SK-N-SH (cell line): Measurements from ENCODE around the gene TBX2. TPM values are rescaled to one million over a fixed set of nuclear protein-coding genes. Genes with fewer than 3 reads are reported as not detected.

Experiments used
- CTCF ChIA-PET: fragments of 300-600, 350-600 bp; formaldehyde crosslinking; extraction: SDS; loops from one replicate; lab custom pipeline; 2021; lab: Yijun Ruan, JAX
- POLR2A ChIA-PET: fragments of 350-600 bp; sonication (Branson Sonifier 250); formaldehyde crosslinking; extraction: SDS; loops from one replicate; lab custom pipeline; 2020; ENCODE audit warnings: antibody characterized with exemption, inconsistent platforms; lab: Yijun Ruan, JAX
- DNase-seq: peaks from one replicate; pipeline ENCODE4 v3.0.0; 2012
- H2AFZ ChIP-seq: fragments of 200-600 bp; sonication (generic); 2 replicates; pipeline ENCODE4 v1.8.1; 2016; ENCODE audit warnings: antibody characterized with exemption, mild to moderate bottlenecking, low read depth
- H3F3A ChIP-seq: fragments of 200-600 bp; sonication (generic); replicated peaks from 2 replicates; pipeline ENCODE3; 2016; ENCODE audit warnings: antibody characterized with exemption, mild to moderate bottlenecking; ENCODE audit not compliant: insufficient read depth
- H3K27ac ChIP-seq, 2 experiments: fragments of 200-500 bp in 1 of 2; fragments of 200-600 bp in 1 of 2; sonication (Bioruptor generic) in 1 of 2; sonication (generic), shearing (Covaris generic) in 1 of 2; 2 replicates each; pipeline versions ENCODE4 v1.5.1 to v1.6.1; 2014 to 2016; ENCODE audit warnings: low read depth in 2 of 2, inconsistent platforms in 1 of 2, low read length in 1 of 2, mild to moderate bottlenecking in 1 of 2, mixed read lengths in 1 of 2
- H3K27me3 ChIP-seq: fragments of 200-600 bp; sonication (generic), shearing (Covaris generic); 2 replicates; pipeline ENCODE4 v1.6.1; 2016; ENCODE audit warnings: mixed run types; ENCODE audit not compliant: insufficient read depth
- H3K36me3 ChIP-seq, 2 experiments: fragments of 200-500 bp in 1 of 2; fragments of 200-600 bp in 1 of 2; sonication (Bioruptor generic) in 1 of 2; sonication (generic) in 1 of 2; replicated peaks in 1 of 2; 2 replicates each; pipeline versions ENCODE3 to v1.5.1; 2014 to 2016; ENCODE audit warnings: low read length in 1 of 2, mild to moderate bottlenecking in 1 of 2; ENCODE audit not compliant: insufficient read depth in 2 of 2, control insufficient read depth in 1 of 2
- H3K4me1 ChIP-seq, 2 experiments: fragments of 200-500 bp in 1 of 2; fragments of 200-600 bp in 1 of 2; sonication (Bioruptor generic) in 1 of 2; sonication (generic), shearing (Covaris generic) in 1 of 2; 2 replicates each; pipeline versions ENCODE4 v1.5.1 to v1.6.1; 2014 to 2016; ENCODE audit warnings: low read depth in 1 of 2, low read length in 1 of 2, mixed run types in 1 of 2; ENCODE audit not compliant: insufficient read depth in 2 of 2, control insufficient read depth in 1 of 2
- H3K4me2 ChIP-seq: fragments of 200-600 bp; sonication (generic), shearing (Covaris generic); 2 replicates; pipeline ENCODE4 v1.6.1; 2017; ENCODE audit warnings: mixed run types
- H3K4me3 ChIP-seq, 2 experiments: fragments of 200-500 bp in 1 of 2; fragments of 200-600 bp in 1 of 2; sonication (Bioruptor generic) in 1 of 2; sonication (generic), shearing (Covaris generic) in 1 of 2; 2 replicates each; pipeline versions ENCODE4 v1.5.1 to v1.8.1; 2014 to 2016; ENCODE audit warnings: low read depth in 2 of 2, inconsistent platforms in 1 of 2, low read length in 1 of 2, mild to moderate bottlenecking in 1 of 2, mixed read lengths in 1 of 2, moderate library complexity in 1 of 2
- H3K79me2 ChIP-seq: fragments of 200-600 bp; sonication (generic); 2 replicates; pipeline ENCODE4 v1.8.1; 2017; ENCODE audit warnings: mild to moderate bottlenecking; ENCODE audit not compliant: insufficient read depth
- H3K9ac ChIP-seq: fragments of 200-600 bp; sonication (generic); 2 replicates; pipeline ENCODE4 v1.6.1; 2017; ENCODE audit warnings: mixed run types
- H3K9me2 ChIP-seq: fragments of 200-600 bp; sonication (generic); 2 replicates; pipeline ENCODE4 v1.6.1; 2017; ENCODE audit warnings: mixed run types
- H3K9me3 ChIP-seq: fragments of 200-600 bp; sonication (generic); 2 replicates; pipeline ENCODE4 v1.6.1; 2017; ENCODE audit warnings: mixed run types, mild to moderate bottlenecking, moderate library complexity
- H4K20me1 ChIP-seq: fragments of 200-600 bp; sonication (generic); 2 replicates; pipeline ENCODE4 v1.6.1; 2017; ENCODE audit warnings: mild to moderate bottlenecking, mixed run types; ENCODE audit not compliant: insufficient read depth
- EP300 ChIP-seq, 2 experiments: IDR thresholded peaks; 2 replicates each; pipeline versions ENCODE4 v1.4.0 to v1.6.1; 2012; ENCODE audit warnings: borderline replicate concordance in 1 of 2, low read depth in 1 of 2, low read length in 1 of 2
- EZH2phosphoT487 ChIP-seq: fragments of 200-600 bp; sonication (generic); IDR thresholded peaks from 2 replicates; pipeline ENCODE4 v1.6.1; 2017; ENCODE audit warnings: low read depth, mixed run types, mild to moderate bottlenecking, antibody characterized with exemption, moderate library complexity, borderline replicate concordance
- FOXJ3 ChIP-seq: sonication (generic); formaldehyde crosslinking; IDR thresholded peaks from 2 replicates; pipeline ENCODE4 v1.5.1; 2020; ENCODE audit warnings: mild to moderate bottlenecking, missing genetic modification reagents
- FOXM1 ChIP-seq: IDR thresholded peaks from 2 replicates; pipeline ENCODE4 v1.4.0; 2012; ENCODE audit warnings: low read depth, mild to moderate bottlenecking
- IRF3 ChIP-seq: fragments of 150-350 bp; IDR thresholded peaks from 2 replicates; pipeline ENCODE4 v1.6.1; 2016; ENCODE audit warnings: mild to moderate bottlenecking, low read depth, low read length
- MAX ChIP-seq: IDR thresholded peaks from 2 replicates; pipeline ENCODE4 v1.4.0; 2012; ENCODE audit warnings: low read depth
- MEF2A ChIP-seq: IDR thresholded peaks from 2 replicates; pipeline ENCODE4 v1.4.0; 2012; ENCODE audit warnings: low read depth, borderline replicate concordance
- NRF1 ChIP-seq: IDR thresholded peaks from 2 replicates; pipeline ENCODE4 v1.6.1; 2012; ENCODE audit warnings: low read depth, mild to moderate bottlenecking, low read length
- RCOR1 ChIP-seq: fragments of 150-350 bp; IDR thresholded peaks from 2 replicates; pipeline ENCODE4 v1.6.1; 2017; ENCODE audit warnings: antibody characterized with exemption, low read length
- RFX5 ChIP-seq: IDR thresholded peaks from 2 replicates; pipeline ENCODE4 v1.6.1; 2012; ENCODE audit warnings: mild to moderate bottlenecking, improper control_type of control experiment, low read length
- SMC3 ChIP-seq: IDR thresholded peaks from 2 replicates; pipeline ENCODE4 v1.6.1; 2012; ENCODE audit warnings: low read depth, low read length, improper control_type of control experiment
- TEAD4 ChIP-seq: IDR thresholded peaks from 2 replicates; pipeline ENCODE4 v1.4.0; 2012; ENCODE audit warnings: mild to moderate bottlenecking, borderline replicate concordance; ENCODE audit not compliant: insufficient read depth
- USF1 ChIP-seq: IDR thresholded peaks from 2 replicates; pipeline ENCODE4 v1.4.0; 2012; ENCODE audit warnings: low read depth, borderline replicate concordance
- USF2 ChIP-seq: fragments of 150-350 bp; IDR thresholded peaks from 2 replicates; pipeline ENCODE4 v1.6.1; 2017; ENCODE audit warnings: antibody characterized with exemption, low read length, low read depth, borderline replicate concordance
- YY1 ChIP-seq: IDR thresholded peaks from 2 replicates; pipeline ENCODE4 v1.4.0; 2012; ENCODE audit warnings: low read depth, mild to moderate bottlenecking
- WGBS: methylation state at CpG from one replicate; pipeline ENCODE4 v1.1.6; 2017; ENCODE audit warnings: low lambda C conversion rate; 5-methylcytosine and 5-hydroxymethylcytosine counted together
- polyA plus RNA-seq, 3 experiments: library from polyadenylated mRNA; depleted of rRNA; stranded (reverse); fragments of >200 nt; gene quantifications; 2 replicates each; pipeline ENCODE4 v1.2.3, GENCODE V29; 2012

The TBX2 gene
- polyA plus RNA-seq, 1 of the 3 experiments (the other 2 are of a cell fraction) = 57.8 TPM

GRCh38 chr17:61456061-61456681, 56.5 kb downstream of the TBX2 start:
- 87% methylated on average over 33 of the region's 47 CpGs for WGBS
- TF ChIP-seq SMC3 = no peak
- no peak for TF ChIP-seq IRF3
- no peak for TF ChIP-seq TEAD4
- TF ChIP-seq USF2 = no peak
- TF ChIP-seq RCOR1 = no peak
- no peak for TF ChIP-seq FOXJ3 (CRISPR knock-in tag)
- TF ChIP-seq NRF1 = no peak
- no peak for TF ChIP-seq USF1
- TF ChIP-seq MAX = no peak
- TF ChIP-seq FOXM1 = no peak
- no peak for TF ChIP-seq MEF2A
- TF ChIP-seq EP300 (IDR thresholded peaks at IDR 0.05; ENCODE audit: borderline replicate concordance in 1 of 2, low read depth in 1 of 2, low read length in 1 of 2) = no peak
- TF ChIP-seq EZH2phosphoT487 = no peak
- TF ChIP-seq RFX5 = no peak
- TF ChIP-seq YY1 = no peak
- no peak for DNase-seq
- H3K27ac ChIP-seq = no peak overlapping the region
- POLR2A ChIA-PET = no interaction called here
- H3K9ac ChIP-seq = no peak overlapping the region
- no peak overlapping the region for H3K4me2 ChIP-seq
- no peaks in the 10 kb centered on the region for H3K36me3 ChIP-seq
- H3K9me3 ChIP-seq = no peaks in the 10 kb centered on the region
- no peak overlapping the region for H2AFZ ChIP-seq
- H3K79me2 ChIP-seq = no peaks in the 10 kb centered on the region
- H3K27me3 ChIP-seq = no peaks in the 10 kb centered on the region
- H3K9me2 ChIP-seq = no peaks in the 10 kb centered on the region
- no peaks in the 10 kb centered on the region for H3K4me1 ChIP-seq
- CTCF ChIA-PET = interaction anchor here (2.1 kb wide), 1 partner anchor 44 kb away, joined by 7 read pairs; no protein-coding TSS in a partner anchor
- H3F3A ChIP-seq = no peaks in the 10 kb centered on the region
- no peaks in the 10 kb centered on the region for H4K20me1 ChIP-seq
- H3K4me3 ChIP-seq = no peak overlapping the region
